GM19035 (cell line): Measurements from ENCODE around the gene NR2F6.

ENCODE experiments used
- ATAC-seq: cut with Tn5 transposase; IDR thresholded peaks from one replicate; pipeline ENCODE4 v1.9.1; 2021; ENCODE audit not compliant: unreplicated experiment

Gene NR2F6

DNA sequence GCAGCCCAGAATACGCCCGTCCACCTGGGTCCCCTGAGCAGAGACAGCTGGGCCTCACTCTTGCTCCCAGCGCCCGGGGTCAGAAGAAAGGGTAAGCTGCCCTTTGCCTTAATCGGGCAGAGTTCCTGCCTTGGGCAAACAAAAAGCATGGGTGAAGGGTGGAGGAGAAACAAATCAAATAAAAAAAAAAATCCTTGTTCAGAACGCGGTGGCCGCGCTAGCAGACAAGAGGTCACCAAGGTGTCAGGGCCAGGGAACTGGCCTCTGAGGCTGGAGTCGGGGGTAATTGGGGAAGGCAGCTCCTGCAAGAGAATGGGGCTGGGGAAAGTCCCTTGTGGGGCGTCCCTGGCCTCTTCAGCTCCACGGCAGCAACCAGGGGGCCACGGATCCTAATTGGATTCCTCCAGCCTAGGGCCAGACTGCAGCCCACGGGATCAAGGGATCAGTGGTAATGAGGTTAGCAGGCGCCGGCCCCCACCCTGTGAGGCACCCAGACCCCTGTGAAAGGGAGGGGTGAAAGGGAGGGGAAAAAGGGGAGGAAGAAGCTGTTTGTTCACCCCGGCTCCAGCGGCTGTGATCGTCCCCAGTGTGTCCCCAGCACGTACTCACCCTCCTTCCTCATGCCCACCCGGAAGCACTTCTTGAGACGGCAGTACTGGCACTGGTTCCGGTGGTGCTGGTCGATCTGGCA is 5.5 kb downstream of the NR2F6 start:
- no peak for ATAC-seq

DNA sequence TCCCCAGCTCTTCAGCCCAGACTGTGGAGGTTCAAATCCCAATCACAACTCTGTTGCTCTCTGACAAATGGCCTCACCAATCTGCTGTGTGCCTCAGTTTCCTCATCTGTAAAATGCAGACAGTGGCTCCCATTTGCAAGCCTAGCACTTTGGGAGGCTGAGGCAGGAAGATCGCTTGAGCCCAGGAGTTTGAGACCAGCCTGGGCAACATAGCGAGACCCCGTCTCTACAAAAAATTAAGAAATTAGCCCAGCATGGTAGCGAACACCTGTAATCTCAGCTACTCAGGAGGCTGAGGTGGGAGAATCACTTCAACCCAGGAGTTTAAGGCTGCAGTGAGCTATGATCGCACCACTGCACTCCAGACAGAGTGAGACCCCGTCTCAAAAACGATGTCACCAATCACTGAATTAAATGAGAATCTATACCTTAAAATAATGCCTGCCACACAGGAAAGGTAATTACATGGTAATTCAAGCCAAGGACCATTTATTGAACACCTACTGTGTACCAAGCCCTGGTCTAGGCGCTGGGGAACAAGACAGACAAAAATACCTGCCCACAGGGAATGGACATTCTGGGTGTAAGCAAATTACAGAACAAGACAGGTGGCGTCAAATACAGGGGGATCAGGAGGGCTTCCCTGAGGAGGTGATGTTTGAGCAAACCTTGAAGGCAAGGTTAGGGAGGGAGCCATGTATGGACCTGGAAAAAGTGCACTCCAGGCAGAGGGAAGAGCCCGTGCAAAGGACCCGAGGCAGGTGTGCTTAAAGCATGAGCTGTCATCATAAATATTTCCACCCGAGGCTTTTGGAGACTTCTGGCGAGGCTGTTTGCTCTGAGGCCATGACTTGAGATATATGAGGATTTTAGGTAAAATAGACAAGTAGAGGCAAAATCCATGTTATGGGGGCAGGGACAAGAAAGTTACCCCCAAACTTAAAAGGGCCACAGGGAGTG is 7.7 kb downstream of the NR2F6 start:
- no peak for ATAC-seq

DNA sequence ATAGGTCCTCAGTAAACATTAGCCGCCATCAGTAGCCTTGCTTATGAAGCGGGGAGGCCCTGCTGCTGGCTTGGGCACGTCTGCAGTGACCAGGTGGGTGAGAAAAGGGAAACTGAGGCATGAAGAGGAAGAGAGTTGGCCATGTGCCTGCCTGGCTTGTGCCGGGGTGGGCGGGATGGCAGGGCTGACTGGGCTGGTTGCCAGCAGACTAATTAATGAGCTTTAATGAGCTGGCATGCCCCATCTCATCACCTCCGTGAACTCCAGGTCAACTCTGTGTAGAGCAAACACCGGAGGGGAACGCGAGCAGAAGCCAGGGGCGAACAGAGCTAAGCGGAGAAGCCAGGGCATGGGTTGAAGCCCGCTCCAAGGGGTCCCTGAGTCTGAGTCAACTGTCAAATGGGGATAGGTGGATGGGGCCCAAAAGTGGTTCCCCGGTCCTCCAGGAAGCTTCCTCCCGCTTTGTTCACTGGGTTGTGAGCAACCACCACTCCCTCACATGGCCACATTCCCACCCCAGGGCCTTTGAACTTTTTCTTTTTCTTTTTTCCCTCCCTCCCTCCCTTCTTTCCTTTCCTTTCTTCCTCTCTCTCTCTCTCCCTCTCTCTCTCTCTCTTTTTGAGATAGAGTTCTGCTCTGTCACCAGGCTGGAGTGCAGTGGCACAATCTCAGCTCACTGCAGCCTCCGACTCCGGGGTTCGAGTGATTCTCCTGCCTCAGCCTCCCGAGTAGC is 8.7 kb downstream of the NR2F6 start:
- ATAC-seq: no peak

DNA sequence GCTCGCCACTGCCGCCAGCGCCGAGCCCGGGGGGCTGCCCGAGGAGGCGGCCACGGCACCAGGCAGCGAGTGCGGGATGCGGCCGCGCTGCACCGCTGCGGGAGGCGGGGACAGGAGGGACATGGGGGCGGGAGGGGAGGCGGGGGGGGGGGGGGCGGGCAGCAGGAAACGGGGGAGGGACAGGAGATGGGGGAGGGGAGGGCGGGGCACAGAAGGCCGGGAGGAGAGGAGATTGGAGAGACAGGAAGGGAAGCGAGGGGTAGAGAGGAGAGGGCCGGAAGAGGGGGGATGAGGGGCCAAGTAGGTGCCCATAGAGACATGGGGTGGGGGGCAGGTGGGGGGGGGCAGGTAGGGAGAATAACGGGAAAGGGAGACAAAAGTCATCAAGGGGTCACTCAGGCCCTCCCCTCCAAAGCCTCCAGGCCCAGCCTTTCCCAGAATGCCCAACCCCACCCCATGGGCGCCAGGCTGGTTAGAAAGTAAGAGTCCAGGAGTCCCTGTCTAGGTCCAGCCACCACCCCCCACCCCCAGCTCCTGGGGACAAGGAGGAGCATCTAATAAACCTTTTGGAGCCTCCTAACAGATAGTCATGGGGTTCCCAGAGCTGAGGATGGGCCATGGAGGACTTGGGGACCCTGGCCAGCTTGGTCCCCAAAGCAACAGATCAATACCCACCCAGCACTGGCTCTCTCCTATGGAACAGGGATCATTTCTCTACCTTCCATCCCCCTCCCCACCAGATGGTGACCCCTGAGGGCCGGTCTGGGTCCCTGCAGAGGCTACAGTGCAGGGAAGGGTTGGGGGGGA is 9.5 kb downstream of the NR2F6 start:
- ATAC-seq: peak; percentile 20

DNA sequence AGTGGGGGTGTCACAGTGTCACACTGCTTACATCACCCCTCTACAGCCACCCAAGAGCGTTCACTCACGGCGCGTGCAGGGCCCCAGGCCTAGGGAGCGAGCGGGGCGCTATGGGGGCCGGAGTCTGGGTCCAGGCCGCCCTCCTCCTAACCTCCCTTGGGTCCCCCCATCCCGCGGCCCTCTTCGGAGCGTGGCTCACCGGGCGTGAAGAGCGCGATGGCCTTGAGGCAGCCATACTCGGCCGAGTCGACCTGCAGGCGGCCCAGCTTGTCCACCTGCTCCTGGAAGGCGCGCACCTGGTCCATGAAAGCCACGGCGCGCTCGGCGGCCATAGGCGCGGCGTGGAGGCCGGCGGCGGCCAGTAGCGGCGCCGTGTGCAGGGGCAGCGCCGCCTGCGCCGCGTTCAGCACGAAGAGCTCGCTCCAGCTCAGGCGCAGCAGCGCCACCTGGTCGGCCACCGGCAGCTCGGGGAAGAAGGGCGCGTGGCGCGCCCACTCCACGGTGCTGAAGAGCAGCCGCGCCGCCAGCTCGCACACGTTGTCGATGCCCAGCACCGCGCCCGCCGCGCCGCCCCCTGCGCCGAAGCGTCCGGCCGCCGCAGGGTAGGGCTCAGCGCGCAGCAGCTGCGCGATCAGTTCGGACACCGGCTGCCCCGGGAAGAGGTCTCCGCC is 10.3 kb downstream of the NR2F6 start:
- ATAC-seq: peak; percentile 80

DNA sequence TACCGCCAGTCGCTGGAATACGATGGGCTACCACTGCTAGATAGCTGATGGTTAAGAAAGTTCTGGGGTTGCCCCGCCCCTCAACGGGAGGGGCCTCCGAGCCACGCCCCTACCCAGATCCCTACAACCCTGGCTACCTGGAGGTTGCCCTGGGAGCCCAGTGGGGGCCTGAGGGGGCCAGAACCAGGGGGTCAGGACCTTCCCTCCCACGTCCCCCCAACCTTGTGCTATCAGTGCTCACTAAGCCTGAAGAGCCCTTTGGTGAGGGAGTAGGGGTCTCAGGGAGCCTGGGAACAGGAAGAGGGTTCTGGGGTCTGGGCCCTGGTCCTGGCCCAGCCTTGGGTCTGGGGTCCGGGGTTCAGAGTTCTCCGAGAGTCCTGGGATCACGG is 10.8 kb downstream of the NR2F6 start:
- peak; percentile 38 for ATAC-seq

DNA sequence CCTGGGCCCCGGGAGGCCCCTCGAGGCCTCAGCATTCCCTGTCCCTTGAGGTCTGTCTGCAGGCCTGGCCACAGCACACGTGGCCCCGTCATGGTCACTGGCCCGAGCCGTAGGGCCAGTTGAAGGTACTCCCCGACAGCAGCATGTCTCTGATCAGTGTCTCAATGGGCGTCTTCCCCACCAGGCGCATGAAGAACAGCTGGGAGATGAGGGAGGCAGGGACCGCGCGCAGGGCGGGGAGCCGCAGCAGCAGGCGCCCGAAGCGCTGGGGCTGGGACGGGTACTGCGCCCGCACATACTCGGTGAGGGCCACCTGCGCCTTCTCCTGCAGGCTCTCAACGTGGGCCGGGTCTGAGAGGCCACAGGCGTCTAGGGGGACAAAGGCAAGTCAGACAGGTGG is 13.5 kb downstream of the NR2F6 start:
- no peak for ATAC-seq

DNA sequence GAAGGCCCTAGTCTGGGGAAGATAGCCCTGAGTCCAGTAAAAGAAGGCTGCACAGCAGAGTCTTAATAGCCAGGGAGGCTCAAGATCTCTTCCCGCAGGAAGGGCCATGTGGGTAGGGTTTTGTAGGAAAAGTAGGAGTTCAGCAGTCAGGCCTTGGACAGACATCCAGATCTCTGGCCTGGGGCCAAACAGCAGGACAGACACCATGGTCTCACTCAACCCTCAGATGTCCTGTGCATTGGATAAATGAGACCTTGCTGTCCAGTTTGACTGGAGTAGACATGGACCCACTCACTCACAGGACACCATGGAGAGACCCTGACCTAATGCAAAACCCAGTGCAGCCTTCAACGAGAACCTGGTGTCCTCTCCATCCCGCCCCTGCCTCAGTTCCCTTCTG is 15.8 kb downstream of the NR2F6 start:
- ATAC-seq: no peak

DNA sequence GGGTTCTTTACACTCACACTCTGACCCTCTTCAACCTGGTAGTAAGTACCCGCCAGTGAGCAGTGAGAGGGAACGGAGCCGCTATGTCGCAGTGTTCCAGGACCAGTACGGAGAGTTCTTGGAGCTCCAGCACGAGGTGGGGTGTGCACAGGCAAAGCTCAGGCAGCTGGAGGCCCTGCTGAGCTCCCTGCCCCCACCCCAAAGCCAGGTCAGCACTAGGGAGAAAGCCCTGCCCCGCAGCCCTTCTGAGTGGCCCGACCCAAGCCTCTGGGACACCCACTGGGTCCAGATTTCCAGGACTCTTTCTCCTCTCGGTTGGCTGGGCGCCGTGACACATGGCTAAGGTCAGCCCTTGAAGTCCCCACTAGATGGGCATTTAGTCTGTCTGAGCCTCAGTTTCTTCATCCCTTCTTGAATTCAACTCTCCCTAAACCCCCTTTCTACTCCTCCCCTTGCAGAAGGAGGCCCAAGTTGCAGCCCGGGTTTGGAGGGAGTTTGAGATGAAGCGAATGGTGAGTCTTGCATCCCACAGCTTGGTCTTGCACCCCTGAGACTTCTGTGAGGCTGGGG is 17.8 kb downstream of the NR2F6 start:
- ATAC-seq: no peak

DNA sequence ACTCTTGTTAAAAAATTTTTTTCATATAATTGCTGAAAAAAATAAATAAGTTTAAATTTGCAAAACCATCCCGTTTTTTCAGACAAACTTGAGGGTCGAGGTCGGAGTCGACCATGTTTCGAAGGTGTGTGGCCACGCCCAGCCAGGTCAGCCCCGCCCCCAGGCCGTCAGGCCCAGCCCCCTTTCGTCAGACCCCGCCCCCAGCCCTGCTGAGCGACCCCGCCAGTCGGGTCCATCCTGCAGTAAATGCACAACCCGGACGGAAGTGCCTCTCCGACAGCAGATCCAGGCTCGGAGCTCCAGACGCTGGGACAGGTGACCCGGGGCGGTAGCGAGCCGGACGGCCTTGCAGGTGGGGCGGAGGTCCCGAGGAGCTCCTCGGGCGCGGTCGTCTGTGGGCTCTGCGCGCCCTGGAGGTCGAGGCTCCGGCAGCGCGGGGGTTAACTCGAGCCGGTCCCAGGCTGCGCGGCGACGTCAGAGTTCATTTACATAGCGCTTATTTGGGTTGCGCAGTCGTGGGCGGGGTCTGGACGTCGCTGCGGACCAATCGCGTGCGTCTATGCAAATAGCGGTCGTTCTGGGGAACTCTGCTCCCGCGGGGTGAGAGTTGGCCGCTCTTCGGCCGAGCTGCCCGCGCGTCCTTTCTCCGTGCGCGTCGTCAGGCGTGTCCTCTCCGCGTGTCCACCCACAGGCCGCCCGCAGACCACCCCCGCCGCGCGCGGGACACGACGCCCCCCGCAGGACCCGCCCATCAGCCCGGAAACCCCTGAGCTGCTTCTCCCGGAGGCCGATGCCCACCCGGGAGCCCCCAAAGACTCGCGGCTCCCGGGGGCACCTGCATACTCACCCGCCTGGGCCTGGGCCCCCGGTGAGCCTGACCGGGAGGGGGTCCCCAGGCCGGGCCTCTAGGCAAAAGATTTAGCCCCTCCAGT is 19.5 kb downstream of the NR2F6 start, which contains the start of gene OCEL1:
OCEL1 (plus strand) TSS at position 225 of the 932 bp plus-strand sequence; CDS start at position 247, 22 bp downstream.
- peak; percentile 84 for ATAC-seq

DNA sequence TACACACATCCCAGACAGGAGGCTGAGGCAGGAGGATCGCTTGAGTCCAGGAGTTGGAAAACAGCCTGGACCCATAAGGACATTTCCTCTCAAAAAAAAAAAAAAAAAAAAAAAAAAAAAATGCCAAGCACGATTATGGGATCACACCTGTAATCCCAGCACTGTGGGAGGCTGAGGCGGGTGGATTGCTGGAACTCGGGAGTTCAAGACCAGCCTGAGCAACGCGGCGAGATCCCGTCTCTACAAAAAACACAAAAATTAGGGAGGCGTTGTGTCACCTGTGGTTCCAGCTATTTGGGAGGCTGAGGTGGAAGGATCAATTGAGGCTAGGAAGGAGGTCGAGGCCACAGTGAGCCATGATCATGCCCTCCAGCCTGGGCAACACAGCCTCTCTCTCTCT is 20.7 kb downstream of the NR2F6 start:
- no peak for ATAC-seq

DNA sequence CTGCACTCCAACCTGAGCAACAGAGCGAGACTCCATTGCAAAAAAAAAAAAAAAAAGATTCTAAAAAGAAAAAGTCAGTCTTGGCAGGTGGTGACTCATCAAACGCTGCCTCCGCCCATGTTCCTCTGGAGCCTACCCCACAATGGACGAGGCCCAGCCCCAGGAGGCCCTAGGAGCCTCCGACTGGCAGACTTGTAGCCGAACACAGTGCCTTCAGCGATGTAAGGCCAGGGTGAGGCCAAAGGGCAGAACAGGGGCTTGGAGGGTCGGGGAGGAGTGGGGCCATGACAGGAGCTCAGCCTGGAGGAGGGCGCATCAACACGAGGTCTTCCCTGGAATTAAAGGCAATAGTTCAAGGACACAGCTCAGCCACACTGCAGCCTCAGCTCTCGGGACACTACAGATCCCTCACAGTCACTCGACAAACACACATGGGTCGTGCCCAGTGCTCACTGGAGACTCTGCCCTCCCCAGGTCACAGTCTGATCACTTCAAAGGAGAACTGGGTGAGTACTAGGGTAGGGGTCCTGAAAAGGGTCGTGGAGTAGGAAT is 25.4 kb downstream of the NR2F6 start:
- no peak for ATAC-seq

DNA sequence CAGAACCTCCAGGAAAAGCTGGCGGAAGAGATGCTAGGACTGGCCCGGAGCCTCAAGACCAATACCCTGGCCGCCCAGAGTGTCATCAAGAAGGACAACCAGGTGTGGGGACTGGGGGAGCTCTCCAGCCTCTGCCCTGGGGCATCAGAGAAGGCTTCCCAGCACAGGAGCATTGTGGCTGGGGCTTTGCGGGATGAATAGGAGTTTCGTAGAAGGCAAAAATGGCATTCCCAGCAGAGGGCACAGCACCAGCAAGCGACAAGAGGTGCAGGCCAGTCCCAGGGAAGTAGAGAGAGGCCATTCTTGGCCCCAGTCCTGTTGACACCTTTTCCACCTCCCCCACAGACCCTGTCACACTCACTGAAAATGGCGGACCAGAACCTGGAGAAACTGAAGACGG is 26.4 kb downstream of the NR2F6 start:
- ATAC-seq: no peak

DNA sequence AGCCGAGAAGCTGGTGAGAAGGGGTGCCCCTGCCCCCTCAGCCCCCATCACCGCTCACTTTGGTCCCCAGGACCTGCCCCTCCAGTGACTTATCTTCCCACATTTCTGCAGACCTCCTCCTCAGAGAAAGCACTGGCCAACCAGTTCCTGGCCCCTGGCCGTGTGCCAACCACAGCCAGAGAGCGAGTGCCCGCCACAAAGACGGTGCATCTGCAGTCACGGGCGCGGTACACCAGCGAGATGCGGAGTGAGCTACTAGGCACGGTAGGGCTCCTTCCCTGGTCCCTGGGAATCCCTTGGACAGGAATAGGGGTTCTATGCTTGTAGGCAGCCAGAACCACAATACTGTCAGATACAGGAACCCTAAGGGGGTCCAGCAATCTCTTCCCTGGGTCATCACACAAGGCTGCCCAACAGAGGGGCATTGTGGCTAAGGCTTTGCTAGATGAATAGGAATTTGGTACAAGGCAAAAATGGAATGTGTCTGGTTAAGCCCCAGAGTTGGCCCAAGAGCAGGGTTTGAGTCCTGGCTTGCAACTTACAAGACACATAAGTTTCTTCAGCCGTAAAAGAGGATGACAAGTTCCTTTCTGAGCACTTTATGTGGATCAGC is 29.6 kb downstream of the NR2F6 start:
- ATAC-seq: no peak

DNA sequence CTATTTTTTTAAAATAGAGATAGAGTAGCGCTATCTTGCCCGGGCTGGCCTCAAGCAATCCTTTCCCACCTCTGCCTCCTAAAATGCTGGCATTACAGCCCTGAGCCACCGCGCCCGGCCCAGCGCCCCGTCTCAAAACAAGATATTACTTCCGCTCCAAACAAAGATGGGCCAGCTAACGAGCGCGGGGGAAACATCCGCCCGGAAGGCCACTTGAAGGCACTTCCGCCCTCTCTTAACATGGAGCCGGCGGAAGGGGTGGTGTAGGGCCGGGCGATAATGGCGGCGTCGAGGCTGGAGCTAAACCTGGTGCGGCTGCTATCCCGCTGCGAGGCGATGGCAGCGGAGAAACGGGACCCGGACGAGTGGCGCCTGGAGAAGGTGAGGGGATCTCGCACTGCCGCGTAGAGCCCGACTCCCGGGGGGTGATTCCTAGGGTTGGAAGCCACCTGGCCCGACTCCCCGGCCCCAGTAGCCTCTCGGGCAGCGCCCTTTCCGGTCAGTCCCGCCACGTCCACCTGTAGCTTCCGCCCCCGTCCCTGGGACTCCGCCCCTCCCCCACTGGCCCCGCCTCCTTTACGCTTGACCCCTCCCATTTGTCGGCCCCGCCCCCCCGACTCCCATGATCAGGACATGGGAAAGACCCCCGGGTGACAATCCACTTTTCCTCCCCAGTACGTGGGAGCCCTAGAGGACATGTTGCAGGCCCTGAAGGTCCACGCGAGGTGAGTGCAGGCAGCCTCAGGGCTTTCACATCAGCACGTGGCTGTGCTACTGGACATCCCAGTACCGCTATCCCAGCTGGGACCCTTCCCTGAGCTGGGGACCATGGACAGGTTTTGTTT is 30.4 kb downstream of the NR2F6 start, which contains the start of gene USE1:
USE1 (plus strand) TSS at position 231 of the 845 bp plus-strand sequence; CDS start at position 280, 49 bp downstream.
- peak; percentile 86 for ATAC-seq

DNA sequence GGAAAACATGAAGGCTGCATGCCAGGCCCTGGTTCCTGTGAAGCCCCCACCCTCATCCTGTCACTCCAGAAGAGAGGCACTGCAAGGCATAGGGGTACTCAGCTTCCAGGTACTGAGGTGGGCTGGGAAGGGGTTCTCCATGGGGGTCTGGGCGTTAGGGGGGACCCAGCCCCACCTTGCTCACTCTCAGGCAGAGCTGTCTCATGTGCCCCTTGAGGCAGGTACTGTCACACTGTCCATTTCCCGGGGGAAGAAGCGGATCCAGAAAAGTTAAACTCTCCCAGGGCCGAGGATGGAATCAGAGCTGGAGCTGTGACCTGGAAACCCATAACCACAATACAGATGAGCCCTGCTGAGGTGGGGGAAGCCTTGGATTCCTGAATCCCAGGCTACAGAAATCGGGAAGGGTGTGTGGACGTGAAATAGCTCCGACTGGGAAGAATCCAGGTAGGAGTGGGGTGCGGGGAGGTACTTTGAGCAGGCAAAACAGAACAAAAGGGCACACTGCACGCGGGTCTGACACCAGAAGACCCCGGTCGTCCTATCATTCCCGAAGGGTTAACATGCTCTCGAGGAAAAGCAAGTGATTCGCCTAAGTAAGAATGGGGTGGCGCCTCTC is 31.1 kb downstream of the NR2F6 start:
- ATAC-seq: no peak
